WTC11 (cell line): ENCODE data around the gene IL17RE. TPM values are rescaled to one million over a fixed set of nuclear protein-coding genes. Genes with fewer than 3 reads are reported as not detected.

Source experiments
- ATAC-seq: fragments of 200-7000 bp; cut with Tn5 transposase; 2 replicates; pipeline ENCODE4 v1.10.0; 2021; ENCODE audit warnings: mild to moderate bottlenecking, moderate library complexity
- CTCF ChIA-PET: fragments of 300-600 bp; sonication (Branson Sonifier 250); formaldehyde crosslinking; loops from one replicate; lab custom pipeline; 2021; ENCODE audit warnings: antibody characterized with exemption; lab: Charles Lee
- POLR2A ChIA-PET: fragments of 350-600 bp; sonication (Branson Sonifier 250); formaldehyde crosslinking; loops from one replicate; lab custom pipeline; 2021; ENCODE audit warnings: antibody characterized with exemption; lab: Charles Lee
- DNase-seq: peaks from one replicate; pipeline ENCODE4 v3.0.0; 2021; ENCODE audit warnings: low spot score
- H3K27ac Mint-ChIP-seq: 2 replicates; pipeline ENCODE4 v1.8.0; 2021; ENCODE audit warnings: mixed read lengths
- H3K27me3 Mint-ChIP-seq: 2 replicates; pipeline ENCODE4 v1.8.0; 2021; ENCODE audit warnings: low read depth, mild to moderate bottlenecking, moderate library complexity, mixed read lengths
- H3K36me3 Mint-ChIP-seq: 2 replicates; pipeline ENCODE4 v1.8.0; 2021; ENCODE audit warnings: mixed read lengths
- H3K4me1 Mint-ChIP-seq: 2 replicates; pipeline ENCODE4 v1.8.0; 2022; ENCODE audit warnings: mixed read lengths
- H3K4me3 Mint-ChIP-seq: 2 replicates; pipeline ENCODE4 v1.8.0; 2021; ENCODE audit warnings: mild to moderate bottlenecking, moderate library complexity, mixed read lengths
- H3K9me3 Mint-ChIP-seq: 2 replicates; pipeline ENCODE4 v1.8.0; 2021; ENCODE audit warnings: mixed read lengths
- ARID4B ChIP-seq: sonication (generic); formaldehyde crosslinking; IDR thresholded peaks from 2 replicates; pipeline ENCODE4 v1.8.0; 2023; ENCODE audit warnings: missing genetic modification reagents, mild to moderate bottlenecking, borderline replicate concordance
- ATF2 ChIP-seq: sonication (generic); formaldehyde crosslinking; IDR thresholded peaks from 2 replicates; pipeline ENCODE4 v1.8.1; 2022; ENCODE audit warnings: low read depth, missing genetic modification reagents, borderline replicate concordance
- ATF3 ChIP-seq: sonication (generic); formaldehyde crosslinking; conservative IDR thresholded peaks from 2 replicates; pipeline ENCODE4 v1.8.1; 2022; ENCODE audit warnings: mild to moderate bottlenecking, missing genetic modification reagents
- CREB1 ChIP-seq: sonication (generic); formaldehyde crosslinking; IDR thresholded peaks from 2 replicates; pipeline ENCODE4 v1.8.0; 2023; ENCODE audit warnings: mild to moderate bottlenecking, missing genetic modification reagents
- CREM ChIP-seq: sonication (generic); formaldehyde crosslinking; IDR thresholded peaks from 2 replicates; pipeline ENCODE4 v1.8.1; 2022; ENCODE audit warnings: mild to moderate bottlenecking, missing genetic modification reagents, moderate library complexity
- FOXK1 ChIP-seq: sonication (generic); formaldehyde crosslinking; IDR thresholded peaks from 2 replicates; pipeline ENCODE4 v1.8.0; 2022; ENCODE audit warnings: mild to moderate bottlenecking, moderate library complexity, missing genetic modification reagents
- KAT7 ChIP-seq: sonication (generic); formaldehyde crosslinking; IDR thresholded peaks from 2 replicates; pipeline ENCODE4 v1.8.1; 2023; ENCODE audit warnings: missing genetic modification reagents, mild to moderate bottlenecking, borderline replicate concordance
- MYBL2 ChIP-seq: sonication (generic); formaldehyde crosslinking; IDR thresholded peaks from 2 replicates; pipeline ENCODE4 v1.8.1; 2023; ENCODE audit warnings: mild to moderate bottlenecking, moderate library complexity, missing genetic modification reagents
- NR1H2 ChIP-seq: sonication (generic); formaldehyde crosslinking; IDR thresholded peaks from 2 replicates; pipeline ENCODE4 v1.9.0; 2021; ENCODE audit warnings: mild to moderate bottlenecking, moderate library complexity, missing genetic modification reagents
- PREB ChIP-seq: sonication (generic); formaldehyde crosslinking; IDR thresholded peaks from 2 replicates; pipeline ENCODE4 v1.8.1; 2022; ENCODE audit warnings: mild to moderate bottlenecking, missing genetic modification reagents, moderate library complexity, borderline replicate concordance
- PRRX2 ChIP-seq: fragments of 250-450 bp; sonication (Bioruptor Pico); IDR thresholded peaks from 2 replicates; pipeline ENCODE4 v1.8.0; 2021; ENCODE audit warnings: mild to moderate bottlenecking
- TEAD1 ChIP-seq: sonication (generic); formaldehyde crosslinking; IDR thresholded peaks from 2 replicates; pipeline ENCODE4 v1.8.0; 2022; ENCODE audit warnings: mild to moderate bottlenecking, missing genetic modification reagents
- TP53 ChIP-seq: sonication (generic); formaldehyde crosslinking; IDR thresholded peaks from 2 replicates; pipeline ENCODE4 v1.8.1; 2023; ENCODE audit warnings: mild to moderate bottlenecking, missing genetic modification reagents
- USF2 ChIP-seq: sonication (generic); formaldehyde crosslinking; IDR thresholded peaks from 2 replicates; pipeline ENCODE4 v1.8.1; 2023; ENCODE audit warnings: mild to moderate bottlenecking, missing genetic modification reagents, moderate library complexity
- ZBTB21 ChIP-seq: sonication (generic); formaldehyde crosslinking; IDR thresholded peaks from 2 replicates; pipeline ENCODE4 v1.8.1; 2023; ENCODE audit warnings: mild to moderate bottlenecking, missing genetic modification reagents, borderline replicate concordance
- ZNF532 ChIP-seq: fragments of 250-450 bp; sonication (Bioruptor Pico); IDR thresholded peaks from 2 replicates; pipeline ENCODE4 v1.9.0; 2021; ENCODE audit warnings: mild to moderate bottlenecking, borderline replicate concordance
- total RNA-seq: library from RNA; stranded (reverse); gene quantifications from 3 replicates; pipeline ENCODE4 v1.2.3, GENCODE V29; 2021

IL17RE gene
- total RNA-seq, 1 experiment from 2014 or later, result 4.2 TPM

GRCh38 chr3:9955611-9956352, 53.1 kb downstream of the IL17RE start:
- ChIA-PET POLR2A (interaction anchor here (0.5 to 2.2 kb wide), 2 partner anchors 9 to 31 kb away, joined by 3 to 12 read pairs; partner anchors contain the start of gene EMC3), CTCF (interaction anchor here (0.5 to 2.8 kb wide), 8 partner anchors 8 to 229 kb away, joined by 3 to 32 read pairs (median 3); partner anchors contain the start of gene EMC3)
- peaks cover 30% of the 10 kb centered on the region for H3K4me1 Mint-ChIP-seq
- TF ChIP-seq USF2, result no peak
- TF ChIP-seq KAT7 (CRISPR knock-in tag), result no peak
- no peak for TF ChIP-seq PREB (CRISPR knock-in tag)
- no peak for TF ChIP-seq ZBTB21 (CRISPR knock-in tag)
- no peak for TF ChIP-seq TP53 (CRISPR knock-in tag)
- no peak for TF ChIP-seq ARID4B
- TF ChIP-seq ATF2, result no peak
- TF ChIP-seq ATF3, result no peak
- TF ChIP-seq NR1H2 (CRISPR knock-in tag), result no peak
- no peak for TF ChIP-seq ZNF532 (CRISPR knock-in tag)
- no peak for TF ChIP-seq TEAD1 (CRISPR knock-in tag)
- TF ChIP-seq MYBL2 (CRISPR knock-in tag), result no peak
- no peak for TF ChIP-seq CREB1 (CRISPR knock-in tag)
- TF ChIP-seq CREM (CRISPR knock-in tag), result no peak
- no peak for TF ChIP-seq PRRX2
- no peak for TF ChIP-seq FOXK1 (CRISPR knock-in tag)
- no peak overlapping the region for H3K4me3 Mint-ChIP-seq
- ATAC-seq (no peak), DNase-seq (no peak)
- peaks cover 26% of the 10 kb centered on the region for H3K27me3 Mint-ChIP-seq
- H3K36me3 Mint-ChIP-seq, result no peaks in the 10 kb centered on the region
- H3K9me3 Mint-ChIP-seq, result no peaks in the 10 kb centered on the region
- H3K27ac Mint-ChIP-seq, result no peak overlapping the region
